AG04450 (cell line): ENCODE measurements around the gene HGFAC. TPM values are rescaled to one million over a fixed set of nuclear protein-coding genes. Genes with fewer than 3 reads are reported as not detected.

Source experiments
- CTCF ChIA-PET: fragments of 300-600, 350-600 bp; formaldehyde crosslinking; extraction: SDS; loops from one replicate; lab custom pipeline; 2022; ENCODE audit warnings: antibody characterized with exemption, inconsistent platforms; lab: Charles Lee
- POLR2A ChIA-PET: fragments of 350-600 bp; formaldehyde crosslinking; extraction: SDS; loops from one replicate; lab custom pipeline; 2021; ENCODE audit warnings: antibody characterized with exemption, inconsistent platforms; lab: Yijun Ruan, JAX
- DNase-seq: peaks from one replicate; pipeline ENCODE4 v3.0.0-alpha.2; 2011; ENCODE audit warnings: low read depth, low spot score
- H3K27ac ChIP-seq: one replicate; pipeline ENCODE4 v1.5.1; 2012; ENCODE audit warnings: low read depth, low read length, control low read depth
- H3K27me3 ChIP-seq: one replicate; pipeline ENCODE4 v1.6.0; 2012; ENCODE audit warnings: low read length; ENCODE audit not compliant: control insufficient read depth, insufficient read depth
- H3K4me3 ChIP-seq: 2 replicates; pipeline ENCODE4 v1.5.1; 2011; ENCODE audit warnings: mild to moderate bottlenecking, low read depth, low read length, control low read depth
- H3K9me3 ChIP-seq: 2 replicates; pipeline ENCODE4 v1.5.1; 2012; ENCODE audit warnings: low read length; ENCODE audit not compliant: control insufficient read depth, insufficient read depth
- CTCF ChIP-seq: IDR thresholded peaks from 2 replicates; pipeline ENCODE4 v1.5.1; 2011; ENCODE audit warnings: low read depth, low read length, control low read depth, inconsistent platforms
- polyA plus RNA-seq: library from polyadenylated mRNA; depleted of rRNA; stranded (reverse); fragments of >200 nt; gene quantifications from 2 replicates; pipeline ENCODE4 v1.2.3, GENCODE V29; 2011

Gene HGFAC
- polyA plus RNA-seq, 1 experiment, result not detected

GRCh38 chr4:3399277-3400194 lies 42.2 kb upstream of the HGFAC start:
- CTCF ChIA-PET, result no interaction called here
- peaks cover 6% of the 10 kb centered on the region for H3K27me3 ChIP-seq
- POLR2A ChIA-PET, result no interaction called here
- H3K27ac ChIP-seq, result no peak overlapping the region
- H3K9me3 ChIP-seq, result peaks cover 13% of the 10 kb centered on the region; the same call in 1 of the 2 replicates
- no peak for DNase-seq
- TF ChIP-seq CTCF, result no peak
- H3K4me3 ChIP-seq, result no peak overlapping the region

- DNase-seq, result no peak
- ChIA-PET POLR2A (no interaction called here), CTCF (interaction anchor here (1.2 kb wide), 1 partner anchor 55 kb away, joined by 3 read pairs; no protein-coding TSS in a partner anchor)
- Histone ChIP-seq H3K9me3 (peaks cover 22% of the 10 kb centered on the region), H3K27me3 (peaks cover 7% of the 10 kb centered on the region), H3K4me3 (no peak overlapping the region), H3K27ac (no peak overlapping the region)
- TF ChIP-seq CTCF, result no peak
These were observed 40.2 kb upstream of the HGFAC start for GRCh38 chr4:3401436-3402171.

- no peak overlapping the region for H3K4me3 ChIP-seq
- no peak overlapping the region for H3K27ac ChIP-seq
These were observed 39.0 kb upstream of the HGFAC start for GRCh38 chr4:3402491-3403347.

GRCh38 chr4:3403348-3403906 lies 38.3 kb upstream of the HGFAC start:
- no peak for DNase-seq

More at GRCh38 chr4:3402491-3403347, 39.0 kb upstream of the HGFAC start:
- no peak for DNase-seq
- ChIA-PET POLR2A (interaction anchor here (1.8 kb wide), 1 partner anchor 14 kb away, joined by 4 read pairs; no protein-coding TSS in a partner anchor), CTCF (no interaction called here)
- no peak for TF ChIP-seq CTCF
- peaks cover 7% of the 10 kb centered on the region for H3K27me3 ChIP-seq
- peaks cover 22% of the 10 kb centered on the region for H3K9me3 ChIP-seq

More at GRCh38 chr4:3403348-3403906, 38.3 kb upstream of the HGFAC start:
- no peak for TF ChIP-seq CTCF
- Histone ChIP-seq H3K27ac (no peak overlapping the region), H3K27me3 (peaks cover 7% of the 10 kb centered on the region), H3K4me3 (no peak overlapping the region), H3K9me3 (peaks cover 22% of the 10 kb centered on the region)
- ChIA-PET POLR2A (interaction anchor here (1.8 kb wide), 1 partner anchor 15 kb away, joined by 4 read pairs; no protein-coding TSS in a partner anchor), CTCF (no interaction called here)
